Eye (tissue), 1 donor: ENCODE results near the gene FNDC3B.
"Not testable (repeated sequence)": the region's sequence is repeated elsewhere in the genome, so short reads cannot be mapped to it uniquely, and the experiment has no call there.

Source experiments
- DNase-seq: peaks from one replicate; pipeline ENCODE4 v3.0.0-alpha.2; 2015

FNDC3B gene

GRCh38 chr3:172246107-172246844, 206.9 kb downstream of the FNDC3B start:
- no peak for DNase-seq

- no peak for DNase-seq
These were observed 208.3 kb downstream of the FNDC3B start for GRCh38 chr3:172247525-172248274.

- no peak for DNase-seq
These were observed 209.7 kb downstream of the FNDC3B start for GRCh38 chr3:172249039-172249438.

GRCh38 chr3:172251211-172251610, 211.8 kb downstream of the FNDC3B start:
- DNase-seq = no peak

GRCh38 chr3:172253200-172253599, 213.8 kb downstream of the FNDC3B start:
- no peak for DNase-seq

GRCh38 chr3:172254542-172254941, 215.2 kb downstream of the FNDC3B start:
- DNase-seq = no peak

- DNase-seq = not testable (repeated sequence)
These were observed 215.9 kb downstream of the FNDC3B start for GRCh38 chr3:172255321-172255720.

- no peak for DNase-seq
These were observed 216.8 kb downstream of the FNDC3B start for GRCh38 chr3:172256101-172256734.

- DNase-seq = no peak
These were observed 218.4 kb downstream of the FNDC3B start for GRCh38 chr3:172257648-172258400.

GRCh38 chr3:172258624-172259023, 219.2 kb downstream of the FNDC3B start:
- DNase-seq = no peak

GRCh38 chr3:172259111-172259541, 219.7 kb downstream of the FNDC3B start:
- DNase-seq = peak; percentile 42

GRCh38 chr3:172259726-172260248, 220.4 kb downstream of the FNDC3B start:
- DNase-seq = no peak

GRCh38 chr3:172260381-172260780, 221.0 kb downstream of the FNDC3B start:
- DNase-seq = no peak

GRCh38 chr3:172261054-172261453, 221.7 kb downstream of the FNDC3B start:
- no peak for DNase-seq

GRCh38 chr3:172262991-172263608, 223.7 kb downstream of the FNDC3B start:
- no peak for DNase-seq

- DNase-seq = no peak
These were observed 224.6 kb downstream of the FNDC3B start for GRCh38 chr3:172263781-172264486.

GRCh38 chr3:172266103-172266502, 226.7 kb downstream of the FNDC3B start:
- DNase-seq = no peak

GRCh38 chr3:172268425-172268824, 229.0 kb downstream of the FNDC3B start:
- no peak for DNase-seq

- DNase-seq = no peak
These were observed 229.5 kb downstream of the FNDC3B start for GRCh38 chr3:172268868-172269267.

- no peak for DNase-seq
These were observed 231.3 kb downstream of the FNDC3B start for GRCh38 chr3:172270557-172271166.

GRCh38 chr3:172271386-172271976, 232.1 kb downstream of the FNDC3B start:
- DNase-seq = no peak
